Caco-2 (cell line): ENCODE measurements around the gene TYW5. TPM values are rescaled to one million over a fixed set of nuclear protein-coding genes. Genes with fewer than 3 reads are reported as not detected.

ENCODE experiments used
- BruUV-seq: library from RNA; stranded (reverse); fragments of 400-500 nt; replicated peaks from 2 replicates; lab custom pipeline; 2021; lab: Mats Ljungman, UMichigan
- CTCF ChIA-PET: fragments of 300-600 bp; sonication (Branson Sonifier 250); formaldehyde crosslinking; loops from one replicate; lab custom pipeline; 2022; ENCODE audit warnings: antibody characterized with exemption; lab: Charles Lee
- POLR2A ChIA-PET: fragments of 300-600 bp; sonication (Branson Sonifier 250); formaldehyde crosslinking; loops from one replicate; lab custom pipeline; 2022; ENCODE audit warnings: antibody characterized with exemption; lab: Charles Lee
- DNase-seq, 2 experiments: peaks; one replicate each; pipeline versions ENCODE4 v3.0.0 to v3.0.0-alpha.2; 2020 to 2022
- H3K27me3 ChIP-seq: replicated peaks from 2 replicates; pipeline ENCODE4 v1.6.0; 2011; ENCODE audit warnings: low read length; ENCODE audit not compliant: control insufficient read depth, insufficient read depth
- H3K36me3 ChIP-seq: 2 replicates; pipeline ENCODE4 v1.5.1; 2011; ENCODE audit warnings: low read length; ENCODE audit not compliant: control insufficient read depth, insufficient read depth
- H3K4me1 ChIP-seq: fragments of 250-450 bp; sonication (Bioruptor Pico); 2 replicates; pipeline ENCODE4 v1.5.1; 2020; ENCODE audit warnings: mild to moderate bottlenecking
- H3K4me3 ChIP-seq: 2 replicates; pipeline ENCODE4 v1.5.1; 2011; ENCODE audit warnings: low read depth, mild to moderate bottlenecking, control low read depth, low read length
- H3K9me3 ChIP-seq: fragments of 250-450 bp; sonication (Bioruptor Pico); 2 replicates; pipeline ENCODE4 v1.5.1; 2020; ENCODE audit warnings: mild to moderate bottlenecking, moderate library complexity
- H3K27ac Mint-ChIP-seq: one replicate; pipeline ENCODE4 v1.8.0; 2022; ENCODE audit warnings: mixed read lengths; ENCODE audit not compliant: unreplicated experiment
- H3K27me3 Mint-ChIP-seq: one replicate; pipeline ENCODE4 v1.8.0; 2022; ENCODE audit warnings: mixed read lengths; ENCODE audit not compliant: insufficient read depth, unreplicated experiment
- H3K36me3 Mint-ChIP-seq: one replicate; pipeline ENCODE4 v1.8.0; 2022; ENCODE audit warnings: mild to moderate bottlenecking, mixed read lengths; ENCODE audit not compliant: insufficient read depth, unreplicated experiment
- H3K4me1 Mint-ChIP-seq: one replicate; pipeline ENCODE4 v1.8.0; 2022; ENCODE audit warnings: low read depth, mixed read lengths; ENCODE audit not compliant: unreplicated experiment
- H3K4me3 Mint-ChIP-seq: one replicate; pipeline ENCODE4 v1.8.0; 2022; ENCODE audit warnings: mild to moderate bottlenecking, moderate library complexity, mixed read lengths; ENCODE audit not compliant: unreplicated experiment
- H3K9me3 Mint-ChIP-seq: one replicate; pipeline ENCODE4 v1.8.0; 2022; ENCODE audit warnings: mixed read lengths; ENCODE audit not compliant: unreplicated experiment
- intact Hi-C: fragments of 100-400 bp; cut with micrococcal nuclease; formaldehyde crosslinking; loops from one replicate; pipeline ENCODE4 v1.10.0; 2022; ENCODE audit not compliant: unreplicated experiment
- total RNA-seq: library from RNA; stranded (reverse); gene quantifications from 2 replicates; pipeline ENCODE4 v1.2.3, GENCODE V29; 2022
- TF ChIP-seq, protein P1 (sequence below), 2 experiments: fragments of 200-600 bp in 1 of 2; IDR thresholded peaks; 1 replicate in 1 of 2; 2 replicates in 1 of 2; pipeline versions ENCODE4 v1.5.1 to v1.8.0; 2011 to 2022; ENCODE audit warnings: antibody characterized with exemption in 1 of 2, control low read depth in 1 of 2, inconsistent platforms in 1 of 2, low read depth in 1 of 2, low read length in 1 of 2, mild to moderate bottlenecking in 1 of 2, moderate library complexity in 1 of 2; ENCODE audit not compliant: insufficient read depth in 1 of 2, severe bottlenecking in 1 of 2, unreplicated experiment in 1 of 2

The TYW5 gene
- total RNA-seq, 1 experiment from 2014 or later, result 13.9 TPM

- Histone ChIP-seq H3K4me1 (peaks cover 15% of the 10 kb centered on the region), H3K4me3 (no peak overlapping the region), H3K36me3 (no peaks in the 10 kb centered on the region), H3K27me3 (no peaks in the 10 kb centered on the region), H3K9me3 (no peaks in the 10 kb centered on the region)
- Mint-ChIP-seq H3K4me3 (no peak overlapping the region), H3K36me3 (no peaks in the 10 kb centered on the region), H3K4me1 (no peaks in the 10 kb centered on the region), H3K9me3 (no peaks in the 10 kb centered on the region), H3K27me3 (no peaks in the 10 kb centered on the region), H3K27ac (no peak overlapping the region)
- TF ChIP-seq, protein P1, sequence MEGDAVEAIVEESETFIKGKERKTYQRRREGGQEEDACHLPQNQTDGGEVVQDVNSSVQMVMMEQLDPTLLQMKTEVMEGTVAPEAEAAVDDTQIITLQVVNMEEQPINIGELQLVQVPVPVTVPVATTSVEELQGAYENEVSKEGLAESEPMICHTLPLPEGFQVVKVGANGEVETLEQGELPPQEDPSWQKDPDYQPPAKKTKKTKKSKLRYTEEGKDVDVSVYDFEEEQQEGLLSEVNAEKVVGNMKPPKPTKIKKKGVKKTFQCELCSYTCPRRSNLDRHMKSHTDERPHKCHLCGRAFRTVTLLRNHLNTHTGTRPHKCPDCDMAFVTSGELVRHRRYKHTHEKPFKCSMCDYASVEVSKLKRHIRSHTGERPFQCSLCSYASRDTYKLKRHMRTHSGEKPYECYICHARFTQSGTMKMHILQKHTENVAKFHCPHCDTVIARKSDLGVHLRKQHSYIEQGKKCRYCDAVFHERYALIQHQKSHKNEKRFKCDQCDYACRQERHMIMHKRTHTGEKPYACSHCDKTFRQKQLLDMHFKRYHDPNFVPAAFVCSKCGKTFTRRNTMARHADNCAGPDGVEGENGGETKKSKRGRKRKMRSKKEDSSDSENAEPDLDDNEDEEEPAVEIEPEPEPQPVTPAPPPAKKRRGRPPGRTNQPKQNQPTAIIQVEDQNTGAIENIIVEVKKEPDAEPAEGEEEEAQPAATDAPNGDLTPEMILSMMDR (IDR thresholded peaks at IDR 0.05; ENCODE audit: insufficient read depth in 1 of 2, low read depth in 1 of 2, low read length in 1 of 2, severe bottlenecking in 1 of 2, unreplicated experiment in 1 of 2), result no peak
- intact Hi-C loops, result no loop called here
- ChIA-PET POLR2A (no interaction called here), CTCF (no interaction called here)
- no peak for DNase-seq
- BruUV-seq, result no TSS peak
These were observed 39.6 kb upstream of the TYW5 start for GRCh38 chr2:199994896-199995295.

DNA sequence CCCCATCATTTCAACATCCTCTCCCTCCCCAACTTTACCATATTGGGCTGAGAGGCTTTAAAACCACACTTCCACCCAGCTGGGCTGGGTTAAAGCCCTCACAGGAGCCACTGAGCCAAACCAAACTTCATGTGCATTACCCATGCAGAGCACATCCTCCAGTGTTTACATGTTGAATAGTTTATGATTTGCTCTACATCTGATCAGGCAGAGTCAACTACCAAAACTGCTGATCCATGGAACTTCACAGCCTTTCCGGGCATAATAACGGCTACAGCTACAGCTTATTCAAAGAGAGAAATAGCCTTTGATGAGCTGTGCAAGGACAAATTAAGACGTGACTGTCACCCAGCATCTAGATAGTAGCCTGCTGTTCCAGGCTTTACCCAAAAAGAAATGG, 39.1 kb upstream of the TYW5 start:
- H3K36me3 Mint-ChIP-seq, result no peaks in the 10 kb centered on the region
- H3K9me3 Mint-ChIP-seq, result no peaks in the 10 kb centered on the region
- no peak overlapping the region for H3K4me3 ChIP-seq
- no TSS peak for BruUV-seq
- DNase-seq, result no peak
- POLR2A ChIA-PET, result no interaction called here
- TF ChIP-seq, protein P1 (IDR thresholded peaks at IDR 0.05; ENCODE audit: insufficient read depth in 1 of 2, low read depth in 1 of 2, low read length in 1 of 2, severe bottlenecking in 1 of 2, unreplicated experiment in 1 of 2), result no peak
- intact Hi-C loops, result no loop called here
- H3K27me3 Mint-ChIP-seq, result no peaks in the 10 kb centered on the region
- H3K36me3 ChIP-seq, result no peaks in the 10 kb centered on the region
- H3K4me1 ChIP-seq, result peaks cover 20% of the 10 kb centered on the region
- H3K4me1 Mint-ChIP-seq, result peaks cover 2% of the 10 kb centered on the region
- no peak overlapping the region for H3K4me3 Mint-ChIP-seq
- CTCF ChIA-PET, result no interaction called here
- no peak overlapping the region for H3K27ac Mint-ChIP-seq
- H3K9me3 ChIP-seq, result no peaks in the 10 kb centered on the region
- no peaks in the 10 kb centered on the region for H3K27me3 ChIP-seq

DNA sequence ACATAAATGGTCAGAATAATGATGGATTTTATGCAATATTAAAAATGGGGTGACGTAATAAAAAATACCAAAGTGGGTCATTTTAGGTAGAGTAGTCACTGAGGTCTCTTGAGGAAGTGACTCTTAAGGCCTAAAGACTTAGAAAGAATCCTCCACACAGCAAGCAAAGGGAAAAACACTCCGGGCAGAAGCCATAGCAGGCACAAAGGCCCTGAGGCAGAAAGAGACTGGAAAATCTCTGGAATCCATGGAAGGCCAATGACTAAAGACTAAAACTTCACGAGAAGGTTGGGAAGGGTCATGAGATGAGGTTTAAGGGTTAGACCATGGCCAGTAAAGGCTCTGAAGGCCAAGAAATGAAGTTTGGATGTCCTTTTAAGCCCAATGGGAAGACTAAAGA, 37.0 kb upstream of the TYW5 start:
- Mint-ChIP-seq H3K9me3 (no peaks in the 10 kb centered on the region), H3K27me3 (no peaks in the 10 kb centered on the region), H3K4me3 (no peak overlapping the region), H3K36me3 (no peaks in the 10 kb centered on the region), H3K4me1 (peaks cover 6% of the 10 kb centered on the region), H3K27ac (no peak overlapping the region)
- peaks cover 31% of the 10 kb centered on the region for H3K4me1 ChIP-seq
- ChIA-PET CTCF (no interaction called here), POLR2A (no interaction called here)
- intact Hi-C loops, result no loop called here
- no peaks in the 10 kb centered on the region for H3K27me3 ChIP-seq
- H3K36me3 ChIP-seq, result no peaks in the 10 kb centered on the region
- TF ChIP-seq, protein P1 (IDR thresholded peaks at IDR 0.05; ENCODE audit: insufficient read depth in 1 of 2, low read depth in 1 of 2, low read length in 1 of 2, severe bottlenecking in 1 of 2, unreplicated experiment in 1 of 2), result no peak
- no peak for DNase-seq
- no TSS peak for BruUV-seq
- H3K9me3 ChIP-seq, result no peaks in the 10 kb centered on the region
- no peak overlapping the region for H3K4me3 ChIP-seq
